ENCODE measurements around the gene DPP6.

GRCh38 chr7:154869436-154869835 is 817.2 kb downstream of the DPP6 start:
- TF ChIP-seq CTCF (IDR thresholded peaks at IDR 0.05) (no peak), POLR2A (IDR thresholded peaks at IDR 0.05) (no peak)

All from Peyer's patch (tissue), 4 donors.